Stimulated activated naive B cell treated with anti-CD40 and anti-IgM and Interleukin-4, amounts not matched to agents 10 μg/mL and 1 μg/mL and 100 μg/mL, for 72 hours (primary cell): ENCODE results near the gene MAP4.
"Not testable (repeated sequence)": the region's sequence is repeated elsewhere in the genome, so short reads cannot be mapped to it uniquely, and the experiment has no call there.

Source experiments
- ATAC-seq, 2 donors: fragments of 150-1000 bp; cut with Tn5 transposase; replicated peaks; 2 replicates each; pipeline ENCODE4 v1.10.0; 2021; ENCODE audit warnings: moderate library complexity in 1 of 2
- DNase-seq: peaks from one replicate; pipeline ENCODE4 v3.0.0; 2021
- H3K27ac Mint-ChIP-seq: one replicate; pipeline ENCODE4 v1.8.0; 2022; ENCODE audit warnings: mild to moderate bottlenecking, mixed read lengths
- H3K27me3 Mint-ChIP-seq, 2 donors: one replicate each; pipeline ENCODE4 v1.8.0; 2022; ENCODE audit warnings: mixed read lengths in 2 of 2
- H3K36me3 Mint-ChIP-seq, 2 donors: one replicate each; pipeline ENCODE4 v1.8.0; 2022; ENCODE audit warnings: mixed read lengths in 2 of 2, mild to moderate bottlenecking in 1 of 2
- H3K4me1 Mint-ChIP-seq, 2 donors: one replicate each; pipeline ENCODE4 v1.8.0; 2022; ENCODE audit warnings: mixed read lengths in 2 of 2, mild to moderate bottlenecking in 1 of 2
- H3K4me3 Mint-ChIP-seq, 2 donors: one replicate each; pipeline ENCODE4 v1.8.0; 2022; ENCODE audit warnings: mild to moderate bottlenecking in 2 of 2, mixed read lengths in 2 of 2, moderate library complexity in 1 of 2
- H3K9me3 Mint-ChIP-seq, 2 donors: one replicate each; pipeline ENCODE4 v1.8.0; 2022; ENCODE audit warnings: mixed read lengths in 2 of 2, mild to moderate bottlenecking in 1 of 2

MAP4 gene

GRCh38 chr3:47850564-47851410 is 165.4 kb downstream of the MAP4 start:
- Mint-ChIP-seq H3K27ac (peak overlapping the region; percentile 81), H3K9me3 (no peaks in the 10 kb centered on the region), H3K36me3 (peaks cover 35 to 53% of the 10 kb centered on the region in 2 donors), H3K27me3 (no peaks in the 10 kb centered on the region), H3K4me3 (no peak overlapping the region), H3K4me1 (peaks cover 4 to 11% of the 10 kb centered on the region in 2 donors)
- no peak for DNase-seq
- ATAC-seq = no peak

GRCh38 chr3:47849699-47850563 is 166.3 kb downstream of the MAP4 start:
- H3K4me1 Mint-ChIP-seq = peaks cover 4 to 11% of the 10 kb centered on the region in 2 donors
- ATAC-seq (peak; percentile 54 to 70), DNase-seq (no peak)
- H3K4me3 Mint-ChIP-seq = no peak overlapping the region
- H3K27ac Mint-ChIP-seq = peak overlapping the region; percentile 81
- H3K27me3 Mint-ChIP-seq = no peaks in the 10 kb centered on the region
- H3K9me3 Mint-ChIP-seq = no peaks in the 10 kb centered on the region
- peaks cover 39 to 51% of the 10 kb centered on the region in 2 donors for H3K36me3 Mint-ChIP-seq

GRCh38 chr3:47849186-47849698 is 167.0 kb downstream of the MAP4 start:
- no peak for DNase-seq
- no peak for ATAC-seq
- Mint-ChIP-seq H3K36me3 (peaks cover 42 to 54% of the 10 kb centered on the region in 2 donors), H3K9me3 (no peaks in the 10 kb centered on the region), H3K4me1 (peaks cover 4 to 11% of the 10 kb centered on the region in 2 donors), H3K4me3 (peak overlapping the region in 1 of 2 donors; percentile 11), H3K27ac (peak overlapping the region; percentile 81), H3K27me3 (no peaks in the 10 kb centered on the region)

- no peak overlapping the region for H3K4me3 Mint-ChIP-seq
- H3K27ac Mint-ChIP-seq = peak overlapping the region; percentile 81
These were observed 167.6 kb downstream of the MAP4 start for GRCh38 chr3:47848599-47849117.

GRCh38 chr3:47847801-47848518 is 168.3 kb downstream of the MAP4 start:
- no peak for ATAC-seq
- no peak overlapping the region for H3K4me3 Mint-ChIP-seq
- H3K27ac Mint-ChIP-seq = no peak overlapping the region
- no peaks in the 10 kb centered on the region for H3K27me3 Mint-ChIP-seq
- H3K36me3 Mint-ChIP-seq = peaks cover 46 to 57% of the 10 kb centered on the region in 2 donors
- H3K4me1 Mint-ChIP-seq = peaks cover 4 to 11% of the 10 kb centered on the region in 2 donors
- DNase-seq = no peak
- H3K9me3 Mint-ChIP-seq = no peaks in the 10 kb centered on the region

More at GRCh38 chr3:47848599-47849117, 167.6 kb downstream of the MAP4 start:
- peaks cover 4 to 11% of the 10 kb centered on the region in 2 donors for H3K4me1 Mint-ChIP-seq
- no peaks in the 10 kb centered on the region for H3K27me3 Mint-ChIP-seq
- ATAC-seq = no peak
- H3K36me3 Mint-ChIP-seq = peaks cover 42 to 54% of the 10 kb centered on the region in 2 donors
- no peaks in the 10 kb centered on the region for H3K9me3 Mint-ChIP-seq
- DNase-seq = no peak

- H3K4me3 Mint-ChIP-seq = no peak overlapping the region
- peaks cover 4 to 11% of the 10 kb centered on the region in 2 donors for H3K4me1 Mint-ChIP-seq
- no peak for ATAC-seq
- no peaks in the 10 kb centered on the region for H3K27me3 Mint-ChIP-seq
- peak overlapping the region; percentile 59 for H3K27ac Mint-ChIP-seq
- no peak for DNase-seq
- H3K9me3 Mint-ChIP-seq = no peaks in the 10 kb centered on the region
- H3K36me3 Mint-ChIP-seq = peaks cover 50 to 55% of the 10 kb centered on the region in 2 donors
These were observed 169.0 kb downstream of the MAP4 start for GRCh38 chr3:47847260-47847659.

- Mint-ChIP-seq H3K4me3 (no peak overlapping the region), H3K9me3 (no peaks in the 10 kb centered on the region), H3K27ac (peak overlapping the region; percentile 59), H3K4me1 (peaks cover 4 to 11% of the 10 kb centered on the region in 2 donors), H3K36me3 (peaks cover 49 to 53% of the 10 kb centered on the region in 2 donors), H3K27me3 (no peaks in the 10 kb centered on the region)
- no peak for ATAC-seq
- no peak for DNase-seq
These were observed 169.4 kb downstream of the MAP4 start for GRCh38 chr3:47846880-47847248.

- Mint-ChIP-seq H3K4me1 (peaks cover 4 to 11% of the 10 kb centered on the region in 2 donors), H3K36me3 (peaks cover 54 to 57% of the 10 kb centered on the region in 2 donors), H3K9me3 (no peaks in the 10 kb centered on the region), H3K27me3 (no peaks in the 10 kb centered on the region), H3K4me3 (no peak overlapping the region), H3K27ac (no peak overlapping the region)
- DNase-seq = no peak
- ATAC-seq = no peak
These were observed 169.9 kb downstream of the MAP4 start for GRCh38 chr3:47846186-47846879.

- H3K27ac Mint-ChIP-seq = no peak overlapping the region
These were observed 174.3 kb downstream of the MAP4 start for GRCh38 chr3:47841786-47842349.

GRCh38 chr3:47838503-47838902 is 177.7 kb downstream of the MAP4 start:
- Mint-ChIP-seq H3K27me3 (no peaks in the 10 kb centered on the region), H3K4me1 (peaks cover 0 to 2% of the 10 kb centered on the region in 2 donors), H3K27ac (no peak overlapping the region), H3K9me3 (no peaks in the 10 kb centered on the region), H3K4me3 (no peak overlapping the region), H3K36me3 (peaks cover 43 to 53% of the 10 kb centered on the region in 2 donors)
- ATAC-seq (no peak), DNase-seq (no peak)

More at GRCh38 chr3:47841786-47842349, 174.3 kb downstream of the MAP4 start:
- H3K27me3 Mint-ChIP-seq = no peaks in the 10 kb centered on the region
- no peak for ATAC-seq
- no peaks in the 10 kb centered on the region for H3K9me3 Mint-ChIP-seq
- DNase-seq = no peak
- H3K4me1 Mint-ChIP-seq = peaks cover 0 to 2% of the 10 kb centered on the region in 2 donors
- H3K4me3 Mint-ChIP-seq = no peak overlapping the region
- H3K36me3 Mint-ChIP-seq = peaks cover 35 to 59% of the 10 kb centered on the region in 2 donors

GRCh38 chr3:47836986-47837385 is 179.2 kb downstream of the MAP4 start:
- H3K9me3 Mint-ChIP-seq = no peaks in the 10 kb centered on the region
- DNase-seq (no peak), ATAC-seq (no peak)
- H3K4me3 Mint-ChIP-seq = no peak overlapping the region
- H3K4me1 Mint-ChIP-seq = peaks cover 0 to 2% of the 10 kb centered on the region in 2 donors
- peaks cover 38 to 52% of the 10 kb centered on the region in 2 donors for H3K36me3 Mint-ChIP-seq
- no peaks in the 10 kb centered on the region for H3K27me3 Mint-ChIP-seq
- no peak overlapping the region for H3K27ac Mint-ChIP-seq

GRCh38 chr3:47829482-47829881 is 186.7 kb downstream of the MAP4 start:
- H3K4me1 Mint-ChIP-seq = peaks cover 23 to 30% of the 10 kb centered on the region in 2 donors
- not testable (repeated sequence) for H3K9me3 Mint-ChIP-seq, H3K27me3 Mint-ChIP-seq, H3K27ac Mint-ChIP-seq, DNase-seq, ATAC-seq, H3K4me3 Mint-ChIP-seq
- H3K36me3 Mint-ChIP-seq = peaks cover 34 to 42% of the 10 kb centered on the region in 2 donors

- Mint-ChIP-seq H3K36me3 (peaks cover 28 to 33% of the 10 kb centered on the region in 2 donors), H3K4me3 (peak overlapping the region; percentile 88 to 89), H3K9me3 (no peaks in the 10 kb centered on the region), H3K27me3 (no peaks in the 10 kb centered on the region), H3K4me1 (peaks cover 25 to 34% of the 10 kb centered on the region in 2 donors), H3K27ac (peak overlapping the region; percentile 89)
- DNase-seq (no peak), ATAC-seq (no peak)
These were observed 190.6 kb downstream of the MAP4 start for GRCh38 chr3:47825590-47825989.
